AG04449 (cell line): ENCODE results near the gene TBC1D8.

ENCODE experiments used
- CTCF ChIA-PET: fragments of 350-600 bp; formaldehyde crosslinking; extraction: SDS; loops from one replicate; lab custom pipeline; 2021; ENCODE audit warnings: antibody characterized with exemption; lab: Yijun Ruan, JAX
- POLR2A ChIA-PET: fragments of 400-600, 350-600 bp; formaldehyde crosslinking; extraction: SDS; loops from one replicate; lab custom pipeline; 2020; ENCODE audit warnings: antibody characterized with exemption, inconsistent platforms; lab: Yijun Ruan, JAX
- DNase-seq: peaks from one replicate; pipeline ENCODE4 v3.0.0-alpha.2; 2010; ENCODE audit warnings: low read depth, low spot score
- H3K4me3 ChIP-seq: 2 replicates; pipeline ENCODE4 v1.5.1; 2011; ENCODE audit warnings: low read depth, mild to moderate bottlenecking, control low read depth, low read length
- TF ChIP-seq, protein P1 (sequence below): IDR thresholded peaks from one replicate; pipeline ENCODE4 v1.5.1; 2011; ENCODE audit warnings: mild to moderate bottlenecking, moderate library complexity, low read length, control low read depth, inconsistent platforms; ENCODE audit not compliant: insufficient read depth; ENCODE audit errors: missing control alignments

Gene TBC1D8

DNA sequence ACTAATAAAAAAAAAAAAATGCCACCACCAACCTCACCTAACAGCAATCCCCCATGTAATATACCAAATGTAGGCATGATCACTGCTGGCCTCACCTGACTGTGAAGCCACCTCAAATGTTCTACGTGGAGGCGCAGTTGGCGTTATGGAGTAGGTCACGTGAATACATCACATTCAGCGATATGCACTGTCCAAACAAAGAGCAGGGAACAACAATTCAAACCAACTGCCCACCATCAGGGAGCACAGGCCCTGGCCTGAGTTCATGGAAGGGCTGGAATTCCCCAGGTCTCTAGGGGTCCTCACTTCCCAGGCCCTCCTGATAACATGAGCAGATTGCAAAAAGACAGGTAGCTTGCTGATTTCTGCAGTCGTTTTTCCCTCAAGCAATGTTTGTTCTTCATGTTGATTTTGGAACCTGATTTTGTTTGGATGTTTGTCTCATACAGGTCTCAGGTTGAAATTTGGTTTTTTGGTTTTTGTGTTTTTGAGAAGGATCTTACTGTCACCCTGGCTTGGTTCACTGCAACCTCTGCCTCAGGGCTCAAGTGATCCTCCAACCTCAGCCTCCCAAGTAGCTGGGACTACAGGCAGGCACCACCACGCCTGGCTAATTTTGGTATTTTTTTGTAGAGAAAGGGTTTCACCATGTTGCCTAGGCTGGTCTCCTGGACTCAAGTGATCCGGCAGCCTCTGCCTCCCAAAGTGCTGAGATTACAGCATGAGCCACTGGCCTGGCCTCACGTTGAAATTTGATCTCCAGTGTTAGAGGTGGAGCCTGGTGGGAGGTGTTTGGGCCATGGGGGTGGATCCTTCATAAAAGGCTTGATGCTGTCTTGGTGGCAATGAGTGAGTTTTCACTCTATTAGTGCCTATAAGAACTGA is 15.5 kb downstream of the TBC1D8 start:
- no peak for DNase-seq
- ChIA-PET POLR2A (no interaction called here), CTCF (no interaction called here)
- H3K4me3 ChIP-seq, result no peak overlapping the region
- TF ChIP-seq, protein P1, sequence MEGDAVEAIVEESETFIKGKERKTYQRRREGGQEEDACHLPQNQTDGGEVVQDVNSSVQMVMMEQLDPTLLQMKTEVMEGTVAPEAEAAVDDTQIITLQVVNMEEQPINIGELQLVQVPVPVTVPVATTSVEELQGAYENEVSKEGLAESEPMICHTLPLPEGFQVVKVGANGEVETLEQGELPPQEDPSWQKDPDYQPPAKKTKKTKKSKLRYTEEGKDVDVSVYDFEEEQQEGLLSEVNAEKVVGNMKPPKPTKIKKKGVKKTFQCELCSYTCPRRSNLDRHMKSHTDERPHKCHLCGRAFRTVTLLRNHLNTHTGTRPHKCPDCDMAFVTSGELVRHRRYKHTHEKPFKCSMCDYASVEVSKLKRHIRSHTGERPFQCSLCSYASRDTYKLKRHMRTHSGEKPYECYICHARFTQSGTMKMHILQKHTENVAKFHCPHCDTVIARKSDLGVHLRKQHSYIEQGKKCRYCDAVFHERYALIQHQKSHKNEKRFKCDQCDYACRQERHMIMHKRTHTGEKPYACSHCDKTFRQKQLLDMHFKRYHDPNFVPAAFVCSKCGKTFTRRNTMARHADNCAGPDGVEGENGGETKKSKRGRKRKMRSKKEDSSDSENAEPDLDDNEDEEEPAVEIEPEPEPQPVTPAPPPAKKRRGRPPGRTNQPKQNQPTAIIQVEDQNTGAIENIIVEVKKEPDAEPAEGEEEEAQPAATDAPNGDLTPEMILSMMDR, result no peak

DNA sequence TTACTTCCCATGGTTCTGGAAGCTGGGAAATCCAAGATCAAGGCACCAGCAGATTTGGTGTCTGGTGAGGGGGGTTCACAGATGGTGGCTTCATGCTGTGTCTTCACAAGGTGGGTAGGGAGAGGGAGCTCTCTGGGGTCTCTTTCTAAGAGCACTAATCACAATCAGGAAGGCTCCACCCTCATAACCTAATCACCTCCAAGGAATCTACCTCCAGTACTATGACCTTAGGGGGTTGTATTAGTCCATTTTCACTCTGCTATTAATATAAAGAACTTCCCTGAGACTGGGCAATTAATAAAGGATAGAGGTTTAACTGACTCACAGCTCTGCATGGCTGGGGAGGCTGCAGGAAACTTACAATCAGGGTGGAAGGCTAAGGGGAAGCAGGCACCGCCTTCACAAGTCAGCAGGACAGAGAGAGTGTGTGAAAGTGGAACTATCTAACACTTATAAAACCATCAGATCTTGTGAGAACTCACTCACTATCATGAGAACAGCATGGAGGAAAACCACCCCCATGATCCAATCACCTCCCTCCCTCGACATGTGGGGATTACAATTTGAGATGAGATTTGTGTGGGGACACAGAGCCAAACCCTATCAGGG is 17.6 kb downstream of the TBC1D8 start:
- POLR2A ChIA-PET, result no interaction called here
- CTCF ChIA-PET, result no interaction called here
- no peak for DNase-seq
- H3K4me3 ChIP-seq, result no peak overlapping the region
- TF ChIP-seq, protein P1, result no peak

DNA sequence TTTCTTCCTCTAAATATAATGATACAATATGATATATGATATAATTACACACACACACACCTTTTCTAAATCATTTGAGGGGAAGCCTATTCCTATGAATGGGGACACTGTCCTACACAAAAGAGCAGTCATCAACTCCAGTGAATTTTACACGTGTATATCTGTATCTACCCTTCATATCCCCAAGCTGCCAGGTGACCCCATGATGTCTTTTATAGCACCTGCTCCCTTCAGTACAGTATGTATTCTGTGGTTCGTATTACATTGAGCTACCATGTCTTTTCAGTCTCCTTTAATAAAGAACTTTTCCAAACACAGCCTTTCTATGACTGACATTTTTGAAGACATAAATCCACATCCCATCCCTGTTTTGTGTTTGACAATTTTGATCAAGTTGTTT is 19.0 kb downstream of the TBC1D8 start:
- no peak for DNase-seq
- TF ChIP-seq, protein P1, result no peak
- no peak overlapping the region for H3K4me3 ChIP-seq
- CTCF ChIA-PET, result no interaction called here
- POLR2A ChIA-PET, result no interaction called here

DNA sequence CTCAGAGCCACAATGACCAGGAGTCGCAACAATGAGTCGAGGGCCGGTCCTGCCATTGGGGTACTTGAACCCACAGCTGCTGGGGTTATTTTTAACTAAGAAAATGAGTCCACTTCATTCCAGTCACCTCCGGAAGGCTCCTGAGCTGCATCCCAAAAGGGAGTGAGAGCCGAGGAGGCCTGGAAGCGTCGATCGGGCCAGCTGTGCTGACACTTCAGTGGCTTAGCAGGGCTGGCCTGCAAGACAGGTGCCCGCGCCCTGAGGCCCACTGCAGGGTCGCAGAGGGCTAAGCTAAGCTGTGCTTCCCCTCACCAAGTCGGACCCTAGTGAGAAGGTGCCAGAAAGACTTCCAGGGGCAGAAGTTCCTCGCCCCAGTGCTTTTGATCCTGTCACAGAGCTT is 21.1 kb downstream of the TBC1D8 start:
- no peak for DNase-seq
- no peak overlapping the region for H3K4me3 ChIP-seq
- TF ChIP-seq, protein P1, result no peak
- CTCF ChIA-PET, result interaction anchor here (1.1 kb wide), 1 partner anchor 93 kb away, joined by 3 read pairs; no protein-coding TSS in a partner anchor
- POLR2A ChIA-PET, result no interaction called here

DNA sequence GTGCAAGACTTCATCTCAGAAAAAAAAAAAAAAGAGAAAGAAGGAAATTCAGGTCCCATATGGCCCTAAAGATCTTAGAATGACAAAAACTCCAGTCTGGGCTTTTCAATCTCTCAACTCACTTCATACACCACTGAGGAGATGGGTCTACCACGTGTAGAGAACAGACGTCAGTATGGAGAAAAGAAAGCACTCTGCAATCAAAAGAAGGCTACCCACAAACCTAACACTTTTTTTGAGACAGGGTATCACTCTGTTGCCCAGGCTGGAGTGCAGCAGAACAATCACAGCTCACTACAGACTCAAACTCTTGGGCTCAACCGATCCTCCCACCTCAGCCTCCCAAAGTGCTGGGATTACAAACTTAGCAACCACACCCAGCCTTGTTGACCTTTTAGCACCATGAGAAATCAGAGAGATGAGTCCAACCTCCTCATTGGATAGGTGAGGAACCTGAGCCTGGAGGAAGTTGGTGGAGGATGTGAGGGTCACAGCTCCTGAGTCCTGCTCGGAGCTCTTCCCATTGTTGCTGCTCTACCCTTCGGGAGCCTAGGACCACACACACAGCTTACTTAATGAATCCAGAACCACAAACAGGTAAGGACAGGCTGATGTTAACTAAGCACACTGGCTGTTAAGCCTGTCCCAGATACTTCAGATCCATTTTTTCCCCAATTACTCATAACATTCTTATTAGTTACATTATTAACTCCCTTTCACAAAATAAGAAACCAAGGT is 23.7 kb downstream of the TBC1D8 start:
- ChIA-PET CTCF (no interaction called here), POLR2A (no interaction called here)
- H3K4me3 ChIP-seq, result no peak overlapping the region
- DNase-seq, result no peak
- TF ChIP-seq, protein P1, result no peak

DNA sequence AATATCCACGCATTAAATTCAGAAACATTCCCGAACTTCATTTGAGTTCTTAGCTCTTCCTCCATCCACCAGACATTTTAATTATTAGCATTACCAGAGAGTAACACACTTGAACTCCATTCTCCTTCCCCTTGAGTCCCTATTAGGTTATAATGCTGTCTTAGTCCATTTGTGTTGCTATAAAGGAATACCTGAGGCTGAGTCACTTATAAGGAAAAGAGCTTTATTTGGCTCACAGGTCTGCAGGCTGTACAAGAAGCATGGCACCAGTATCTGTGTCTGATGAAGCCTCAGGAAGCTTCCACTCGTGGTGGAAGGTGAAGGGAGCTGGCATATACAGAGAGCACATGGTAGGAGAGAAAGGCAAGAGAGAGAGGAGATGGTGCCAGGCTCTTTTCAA is 25.4 kb downstream of the TBC1D8 start:
- POLR2A ChIA-PET, result no interaction called here
- no peak overlapping the region for H3K4me3 ChIP-seq
- TF ChIP-seq, protein P1, result no peak
- DNase-seq, result no peak
- CTCF ChIA-PET, result no interaction called here
